ENCODE results near the gene OR10P1.

Gene OR10P1

GRCh38 chr12:55658212-55658611, 21.5 kb downstream of the OR10P1 start:
- TF ChIP-seq HDGF (IDR thresholded peaks at IDR 0.05; ENCODE audit: borderline replicate concordance) (no peak), ELF4 (IDR thresholded peaks at IDR 0.05) (no peak), FOXK2 (IDR thresholded peaks at IDR 0.05) (no peak), FOXA1 (IDR thresholded peaks at IDR 0.05) (no peak), SUZ12 (IDR thresholded peaks at IDR 0.05) (no peak), L3MBTL2 (conservative IDR thresholded peaks at IDR 0.05) (no peak), NFRKB (IDR thresholded peaks at IDR 0.05) (no peak)
- ChIA-PET POLR2A (interaction anchor here (0.7 to 1.3 kb wide), 2 partner anchors 12 to 63 kb away, joined by 3 to 4 read pairs; no protein-coding TSS in a partner anchor), CTCF (interaction anchor here (0.6 to 3.9 kb wide), 2 partner anchors 11 to 86 kb away, joined by 4 to 35 read pairs; no protein-coding TSS in a partner anchor)
- DNase-seq (ENCODE audit: extremely low spot score), result no peak

DNA sequence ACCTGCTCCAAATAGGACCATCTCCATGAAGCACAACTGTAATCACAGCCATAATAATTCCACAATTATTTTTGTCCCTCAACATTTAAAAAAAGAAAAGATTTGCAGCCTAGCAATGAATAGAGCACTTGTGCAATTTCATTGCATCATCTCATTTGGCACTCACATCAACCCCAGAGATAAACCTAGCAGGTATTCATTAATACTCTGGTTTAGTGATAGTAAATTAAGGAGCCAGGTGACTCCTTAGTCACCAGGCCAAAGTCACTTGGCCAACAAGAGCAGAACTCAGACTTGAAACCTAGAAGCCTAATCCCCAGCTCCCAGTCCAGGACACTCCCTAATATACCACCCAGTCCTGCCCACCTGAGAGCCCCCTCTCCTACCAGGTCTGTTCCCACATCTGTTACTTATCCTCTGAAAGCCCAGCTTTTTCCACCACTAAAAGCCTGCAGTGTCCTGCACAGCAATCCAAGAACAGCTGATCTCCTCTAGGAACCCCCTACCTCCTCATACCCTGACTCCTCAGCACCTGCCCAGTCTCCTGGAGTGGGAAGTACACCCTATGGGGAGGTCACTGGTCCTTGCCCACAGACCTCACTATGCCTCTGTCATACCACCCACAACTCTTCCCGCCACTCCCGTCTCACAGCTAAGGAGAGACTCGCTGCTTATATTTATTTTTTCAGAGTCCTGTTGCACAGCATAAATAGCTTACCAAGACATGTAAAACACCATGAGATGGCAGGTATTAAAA, 22.1 kb downstream of the OR10P1 start:
- ChIA-PET CTCF (interaction anchor here (0.6 to 3.9 kb wide), 3 partner anchors 12 to 79 kb away, joined by 3 to 35 read pairs (median 5); no protein-coding TSS in a partner anchor), POLR2A (interaction anchor here (0.7 to 1.3 kb wide), 2 partner anchors 13 to 62 kb away, joined by 3 to 4 read pairs; no protein-coding TSS in a partner anchor)
- DNase-seq (ENCODE audit: extremely low spot score), result no peak
- no peak for TF ChIP-seq FOXM1 (IDR thresholded peaks at IDR 0.05; ENCODE audit: borderline replicate concordance)
- no peak for TF ChIP-seq ARNT (IDR thresholded peaks at IDR 0.05)
- TF ChIP-seq PKNOX1 (IDR thresholded peaks at IDR 0.05), result no peak
- TF ChIP-seq ZNF384 (IDR thresholded peaks at IDR 0.05), result no peak
- TF ChIP-seq FOXK2 (IDR thresholded peaks at IDR 0.05), result no peak
- no peak for TF ChIP-seq NFRKB (IDR thresholded peaks at IDR 0.05)
- TF ChIP-seq TARDBP (IDR thresholded peaks at IDR 0.05), result no peak
- no peak for TF ChIP-seq ELF4 (IDR thresholded peaks at IDR 0.05)

DNA sequence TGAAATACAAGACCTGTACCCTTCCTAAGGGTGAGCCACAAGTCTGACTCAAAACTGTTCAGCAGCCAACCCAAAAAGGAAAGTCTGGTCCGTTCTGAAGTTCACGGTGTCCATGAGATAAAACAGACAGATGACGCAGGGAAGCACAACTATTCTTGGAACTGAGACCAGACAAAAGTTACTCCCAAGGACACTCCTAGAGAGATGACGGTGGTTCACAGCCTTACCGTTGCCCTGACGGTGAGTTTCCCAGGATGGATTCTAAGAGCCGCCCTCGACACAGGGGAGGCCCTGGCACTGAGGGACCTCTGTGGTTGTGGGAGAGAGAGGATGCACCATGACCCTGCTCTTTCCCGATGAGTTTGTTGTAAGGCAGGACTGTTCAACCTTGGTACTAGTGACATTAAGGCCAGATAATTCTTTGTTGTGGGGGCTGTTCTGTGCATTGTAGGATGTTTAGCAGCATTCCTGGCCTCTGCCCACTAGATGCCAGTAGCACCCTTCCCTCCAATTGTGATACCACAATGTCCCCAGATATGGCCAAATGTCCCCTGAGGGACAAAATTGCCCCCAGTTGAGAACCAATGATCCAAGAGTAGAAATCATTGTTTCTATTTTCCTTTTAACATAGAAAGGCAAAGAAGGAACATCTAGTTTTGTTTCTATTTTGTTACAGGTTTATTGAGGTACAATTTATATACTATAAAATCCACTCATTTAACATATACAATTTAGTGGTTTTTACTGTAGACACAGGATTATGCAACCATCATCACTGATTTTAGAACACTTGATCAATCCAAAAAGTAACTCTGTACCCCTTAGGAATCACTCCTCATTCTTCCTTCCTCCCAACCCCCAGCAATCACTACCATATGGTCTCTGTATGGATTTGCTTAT, 23.0 kb downstream of the OR10P1 start:
- ChIA-PET CTCF (interaction anchor here (1.0 to 3.9 kb wide), 2 partner anchors 13 to 78 kb away, joined by 5 to 35 read pairs; no protein-coding TSS in a partner anchor), POLR2A (interaction anchor here (1.3 kb wide), 1 partner anchor 14 kb away, joined by 4 read pairs; no protein-coding TSS in a partner anchor)
- TF ChIP-seq TARDBP (IDR thresholded peaks at IDR 0.05) (no peak), ZNF384 (IDR thresholded peaks at IDR 0.05) (no peak), FOXK2 (IDR thresholded peaks at IDR 0.05) (no peak)
- DNase-seq (ENCODE audit: extremely low spot score), result no peak

DNA sequence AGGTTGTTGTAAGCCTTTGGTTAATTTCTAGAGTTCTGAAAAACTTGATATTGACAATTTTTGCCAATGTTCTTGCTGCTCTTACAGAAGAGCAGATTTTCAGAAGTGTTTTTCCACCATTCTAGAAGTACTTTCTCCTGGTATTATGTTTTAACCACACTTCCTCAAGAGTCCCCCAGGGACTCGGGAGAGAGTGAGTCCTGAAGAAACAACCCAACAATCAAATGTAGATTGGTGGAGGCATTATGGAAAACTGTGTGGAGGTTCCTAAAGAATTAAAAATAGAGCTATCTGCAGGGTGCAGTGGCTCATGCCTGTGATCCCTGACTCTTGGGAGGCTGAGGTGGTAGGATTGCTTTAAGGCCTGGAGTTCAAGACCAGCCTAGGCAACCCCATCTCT, 26.7 kb downstream of the OR10P1 start:
- no peak for TF ChIP-seq NFRKB (IDR thresholded peaks at IDR 0.05)
- no peak for TF ChIP-seq ZNF384 (IDR thresholded peaks at IDR 0.05)
- no peak for TF ChIP-seq FOXK2 (IDR thresholded peaks at IDR 0.05)
- POLR2A ChIA-PET, result no interaction called here
- no peak for DNase-seq (ENCODE audit: extremely low spot score)
- CTCF ChIA-PET, result no interaction called here

GRCh38 chr12:55664826-55665225, 28.1 kb downstream of the OR10P1 start:
- POLR2A ChIA-PET, result no interaction called here
- CTCF ChIA-PET, result interaction anchor here (1.1 kb wide), 1 partner anchor 17 kb away, joined by 3 read pairs; a partner anchor contains a TSS
- no peak for TF ChIP-seq ZNF384 (IDR thresholded peaks at IDR 0.05)
- TF ChIP-seq FOXA1 (IDR thresholded peaks at IDR 0.05), result no peak
- TF ChIP-seq ELF4 (IDR thresholded peaks at IDR 0.05), result no peak
- no peak for TF ChIP-seq PKNOX1 (IDR thresholded peaks at IDR 0.05)
- no peak for TF ChIP-seq TARDBP (IDR thresholded peaks at IDR 0.05)
- TF ChIP-seq CTBP1 (IDR thresholded peaks at IDR 0.05; ENCODE audit: borderline replicate concordance), result no peak
- TF ChIP-seq FOXM1 (IDR thresholded peaks at IDR 0.05; ENCODE audit: borderline replicate concordance), result no peak
- TF ChIP-seq SP1 (IDR thresholded peaks at IDR 0.05), result no peak
- no peak for TF ChIP-seq LEF1 (IDR thresholded peaks at IDR 0.05; ENCODE audit: borderline replicate concordance)
- no peak for TF ChIP-seq BHLHE40 (IDR thresholded peaks at IDR 0.05; ENCODE audit: borderline replicate concordance)
- TF ChIP-seq HDGF (IDR thresholded peaks at IDR 0.05; ENCODE audit: borderline replicate concordance), result no peak
- no peak for TF ChIP-seq NFRKB (IDR thresholded peaks at IDR 0.05)
- no peak for DNase-seq (ENCODE audit: extremely low spot score)

- DNase-seq (ENCODE audit: extremely low spot score), result no peak
- TF ChIP-seq PKNOX1 (IDR thresholded peaks at IDR 0.05) (no peak), SP1 (IDR thresholded peaks at IDR 0.05) (no peak), CTBP1 (IDR thresholded peaks at IDR 0.05; ENCODE audit: borderline replicate concordance) (no peak), FOXA1 (IDR thresholded peaks at IDR 0.05) (no peak), FOXK2 (IDR thresholded peaks at IDR 0.05) (no peak), ARNT (IDR thresholded peaks at IDR 0.05) (no peak), ZNF384 (IDR thresholded peaks at IDR 0.05) (no peak), HDGF (IDR thresholded peaks at IDR 0.05; ENCODE audit: borderline replicate concordance) (no peak), SUZ12 (IDR thresholded peaks at IDR 0.05) (no peak), BHLHE40 (IDR thresholded peaks at IDR 0.05; ENCODE audit: borderline replicate concordance) (no peak), ELF4 (IDR thresholded peaks at IDR 0.05) (no peak), TARDBP (IDR thresholded peaks at IDR 0.05) (no peak), NFRKB (IDR thresholded peaks at IDR 0.05) (no peak), L3MBTL2 (conservative IDR thresholded peaks at IDR 0.05) (no peak), FOXM1 (IDR thresholded peaks at IDR 0.05; ENCODE audit: borderline replicate concordance) (no peak), LEF1 (IDR thresholded peaks at IDR 0.05; ENCODE audit: borderline replicate concordance) (no peak)
- ChIA-PET CTCF (interaction anchor here (0.7 to 1.0 kb wide), 3 partner anchors 10 to 273 kb away, joined by 3 to 5 read pairs (median 3); no protein-coding TSS in a partner anchor), POLR2A (no interaction called here)
Measured at GRCh38 chr12:55666508-55666907, 29.8 kb downstream of the OR10P1 start.
